ENCODE data around the gene VASH1.

Gene VASH1

DNA sequence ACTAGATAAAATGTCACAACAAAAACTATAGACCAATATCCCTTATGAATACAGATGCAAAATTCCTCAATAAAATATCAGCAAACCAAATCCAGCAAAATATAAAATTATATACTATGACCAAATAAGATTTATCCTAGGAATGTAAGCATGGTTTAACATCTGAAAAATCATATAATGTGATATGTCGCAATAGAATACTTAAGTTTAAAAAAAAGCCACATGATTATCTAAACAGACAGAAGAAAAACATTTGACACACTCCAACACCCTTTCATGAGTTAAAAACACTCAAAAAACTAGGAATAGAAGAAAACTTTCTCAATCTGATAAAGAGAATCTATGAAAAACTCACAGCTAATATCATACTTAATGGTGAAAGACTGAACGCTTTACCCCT, 31.2 kb downstream of the VASH1 start:
- TF ChIP-seq TEAD4 (IDR thresholded peaks at IDR 0.05), result no peak
- no peak for TF ChIP-seq ZBTB7A (IDR thresholded peaks at IDR 0.05; ENCODE audit: low read depth)
- TF ChIP-seq CEBPB (IDR thresholded peaks at IDR 0.05), result no peak
- TF ChIP-seq FOXM1 (IDR thresholded peaks at IDR 0.05; ENCODE audit: borderline replicate concordance, low read depth), result no peak
- no peak for TF ChIP-seq EP300 (IDR thresholded peaks at IDR 0.05; ENCODE audit: borderline replicate concordance)
- TF ChIP-seq EGR1 (IDR thresholded peaks at IDR 0.05), result no peak
- TF ChIP-seq, protein P1, sequence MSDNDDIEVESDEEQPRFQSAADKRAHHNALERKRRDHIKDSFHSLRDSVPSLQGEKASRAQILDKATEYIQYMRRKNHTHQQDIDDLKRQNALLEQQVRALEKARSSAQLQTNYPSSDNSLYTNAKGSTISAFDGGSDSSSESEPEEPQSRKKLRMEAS (IDR thresholded peaks at IDR 0.05), result no peak
- no peak for TF ChIP-seq CREB1 (IDR thresholded peaks at IDR 0.05; ENCODE audit: low read depth)
- TF ChIP-seq, protein P2, sequence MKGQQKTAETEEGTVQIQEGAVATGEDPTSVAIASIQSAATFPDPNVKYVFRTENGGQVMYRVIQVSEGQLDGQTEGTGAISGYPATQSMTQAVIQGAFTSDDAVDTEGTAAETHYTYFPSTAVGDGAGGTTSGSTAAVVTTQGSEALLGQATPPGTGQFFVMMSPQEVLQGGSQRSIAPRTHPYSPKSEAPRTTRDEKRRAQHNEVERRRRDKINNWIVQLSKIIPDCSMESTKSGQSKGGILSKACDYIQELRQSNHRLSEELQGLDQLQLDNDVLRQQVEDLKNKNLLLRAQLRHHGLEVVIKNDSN (IDR thresholded peaks at IDR 0.05), result no peak
- no peak for TF ChIP-seq RAD21 (IDR thresholded peaks at IDR 0.05; ENCODE audit: low read depth)
- TF ChIP-seq YY1 (IDR thresholded peaks at IDR 0.05; ENCODE audit: low read depth), result no peak
- TF ChIP-seq, protein P3, sequence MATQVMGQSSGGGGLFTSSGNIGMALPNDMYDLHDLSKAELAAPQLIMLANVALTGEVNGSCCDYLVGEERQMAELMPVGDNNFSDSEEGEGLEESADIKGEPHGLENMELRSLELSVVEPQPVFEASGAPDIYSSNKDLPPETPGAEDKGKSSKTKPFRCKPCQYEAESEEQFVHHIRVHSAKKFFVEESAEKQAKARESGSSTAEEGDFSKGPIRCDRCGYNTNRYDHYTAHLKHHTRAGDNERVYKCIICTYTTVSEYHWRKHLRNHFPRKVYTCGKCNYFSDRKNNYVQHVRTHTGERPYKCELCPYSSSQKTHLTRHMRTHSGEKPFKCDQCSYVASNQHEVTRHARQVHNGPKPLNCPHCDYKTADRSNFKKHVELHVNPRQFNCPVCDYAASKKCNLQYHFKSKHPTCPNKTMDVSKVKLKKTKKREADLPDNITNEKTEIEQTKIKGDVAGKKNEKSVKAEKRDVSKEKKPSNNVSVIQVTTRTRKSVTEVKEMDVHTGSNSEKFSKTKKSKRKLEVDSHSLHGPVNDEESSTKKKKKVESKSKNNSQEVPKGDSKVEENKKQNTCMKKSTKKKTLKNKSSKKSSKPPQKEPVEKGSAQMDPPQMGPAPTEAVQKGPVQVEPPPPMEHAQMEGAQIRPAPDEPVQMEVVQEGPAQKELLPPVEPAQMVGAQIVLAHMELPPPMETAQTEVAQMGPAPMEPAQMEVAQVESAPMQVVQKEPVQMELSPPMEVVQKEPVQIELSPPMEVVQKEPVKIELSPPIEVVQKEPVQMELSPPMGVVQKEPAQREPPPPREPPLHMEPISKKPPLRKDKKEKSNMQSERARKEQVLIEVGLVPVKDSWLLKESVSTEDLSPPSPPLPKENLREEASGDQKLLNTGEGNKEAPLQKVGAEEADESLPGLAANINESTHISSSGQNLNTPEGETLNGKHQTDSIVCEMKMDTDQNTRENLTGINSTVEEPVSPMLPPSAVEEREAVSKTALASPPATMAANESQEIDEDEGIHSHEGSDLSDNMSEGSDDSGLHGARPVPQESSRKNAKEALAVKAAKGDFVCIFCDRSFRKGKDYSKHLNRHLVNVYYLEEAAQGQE (IDR thresholded peaks at IDR 0.05; ENCODE audit: low read depth), result no peak
- no peak for TF ChIP-seq NFIC (IDR thresholded peaks at IDR 0.05)
- TF ChIP-seq TCF12 (IDR thresholded peaks at IDR 0.05; ENCODE audit: low read depth), result no peak

DNA sequence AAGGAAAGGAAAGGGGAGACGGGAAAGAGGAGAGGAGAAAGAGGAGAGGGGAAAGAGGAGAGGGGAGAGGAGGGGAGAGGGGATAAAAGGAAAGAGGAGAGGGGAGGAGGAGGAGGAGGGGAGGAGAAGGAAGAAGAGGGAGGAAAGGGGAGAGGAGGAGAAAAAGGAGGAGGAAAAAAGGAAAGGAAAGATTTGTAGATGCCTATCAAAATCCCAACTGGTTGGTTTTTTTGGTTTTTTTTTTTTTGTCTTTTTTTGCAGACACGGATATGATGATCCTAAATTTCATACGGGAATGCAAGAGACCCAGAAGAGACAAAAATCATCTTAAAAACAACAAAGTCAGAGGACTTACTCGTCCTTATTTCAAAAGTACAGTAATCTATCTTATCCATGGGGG, 32.1 kb downstream of the VASH1 start:
- TF ChIP-seq, protein P1 (IDR thresholded peaks at IDR 0.05), result no peak
- TF ChIP-seq TCF12 (IDR thresholded peaks at IDR 0.05; ENCODE audit: low read depth) (no peak), CREB1 (IDR thresholded peaks at IDR 0.05; ENCODE audit: low read depth) (no peak), TAF1 (IDR thresholded peaks at IDR 0.05; ENCODE audit: low read depth) (no peak), NFIC (IDR thresholded peaks at IDR 0.05) (no peak), EP300 (IDR thresholded peaks at IDR 0.05; ENCODE audit: borderline replicate concordance) (no peak), FOXM1 (IDR thresholded peaks at IDR 0.05; ENCODE audit: borderline replicate concordance, low read depth) (no peak)
- TF ChIP-seq, protein P2 (IDR thresholded peaks at IDR 0.05), result no peak

DNA sequence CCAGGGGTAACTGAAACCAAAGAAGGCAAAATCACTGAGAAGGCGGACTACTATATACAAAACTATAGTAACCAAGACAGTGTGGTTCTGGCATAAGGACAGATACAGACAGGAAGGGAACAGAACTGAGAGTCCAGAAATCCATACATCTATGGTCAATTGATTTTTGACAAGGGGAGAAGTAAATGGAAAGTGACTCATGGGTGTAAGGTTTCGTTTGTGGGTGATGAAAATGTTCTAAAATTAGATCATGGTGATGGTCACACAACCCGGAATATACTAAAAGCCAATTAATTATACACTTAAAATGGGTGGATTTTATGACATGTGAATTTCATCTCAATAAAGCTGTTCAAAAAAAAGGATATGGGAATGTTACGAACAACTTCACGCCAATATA, 32.7 kb downstream of the VASH1 start:
- TF ChIP-seq TEAD4 (IDR thresholded peaks at IDR 0.05) (no peak), ZBTB7A (IDR thresholded peaks at IDR 0.05; ENCODE audit: low read depth) (no peak), YY1 (IDR thresholded peaks at IDR 0.05; ENCODE audit: low read depth) (no peak), NFIC (IDR thresholded peaks at IDR 0.05) (no peak), TAF1 (IDR thresholded peaks at IDR 0.05; ENCODE audit: low read depth) (no peak), EGR1 (IDR thresholded peaks at IDR 0.05) (no peak), CREB1 (IDR thresholded peaks at IDR 0.05; ENCODE audit: low read depth) (no peak), TCF12 (IDR thresholded peaks at IDR 0.05; ENCODE audit: low read depth) (no peak), CEBPB (IDR thresholded peaks at IDR 0.05) (no peak), FOXM1 (IDR thresholded peaks at IDR 0.05; ENCODE audit: borderline replicate concordance, low read depth) (no peak), RAD21 (IDR thresholded peaks at IDR 0.05; ENCODE audit: low read depth) (no peak), EP300 (IDR thresholded peaks at IDR 0.05; ENCODE audit: borderline replicate concordance) (no peak)
- TF ChIP-seq, protein P2 (IDR thresholded peaks at IDR 0.05), result no peak
- TF ChIP-seq, protein P3 (IDR thresholded peaks at IDR 0.05; ENCODE audit: low read depth), result no peak
- TF ChIP-seq, protein P1 (IDR thresholded peaks at IDR 0.05), result no peak

DNA sequence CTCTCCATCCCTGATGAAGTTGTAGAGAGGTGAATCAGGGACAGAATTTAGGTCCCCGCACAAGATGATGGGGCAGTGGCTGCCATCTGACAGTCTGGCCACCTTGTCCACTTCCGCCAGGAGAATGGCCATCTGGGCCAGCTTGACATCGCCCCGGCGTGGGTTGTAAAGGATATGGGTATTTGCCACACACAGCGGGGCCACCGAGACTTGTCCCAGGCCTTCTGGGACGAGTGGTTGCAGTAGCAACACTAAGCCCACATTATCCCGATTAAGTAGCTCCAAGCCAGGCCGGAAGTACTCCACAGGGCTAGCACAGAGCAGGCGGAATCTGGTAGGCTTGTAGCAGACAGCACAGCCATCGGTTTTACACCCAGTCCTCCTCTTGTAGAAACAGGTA, 45.2 kb downstream of the VASH1 start:
- TF ChIP-seq NFIC (IDR thresholded peaks at IDR 0.05) (no peak), EP300 (IDR thresholded peaks at IDR 0.05; ENCODE audit: borderline replicate concordance) (no peak), CREB1 (IDR thresholded peaks at IDR 0.05; ENCODE audit: low read depth) (no peak), EGR1 (IDR thresholded peaks at IDR 0.05) (no peak), TCF12 (IDR thresholded peaks at IDR 0.05; ENCODE audit: low read depth) (no peak), FOXM1 (IDR thresholded peaks at IDR 0.05; ENCODE audit: borderline replicate concordance, low read depth) (no peak), TEAD4 (IDR thresholded peaks at IDR 0.05) (no peak), RAD21 (IDR thresholded peaks at IDR 0.05; ENCODE audit: low read depth) (no peak), CEBPB (IDR thresholded peaks at IDR 0.05) (no peak), TAF1 (IDR thresholded peaks at IDR 0.05; ENCODE audit: low read depth) (no peak), ZBTB7A (IDR thresholded peaks at IDR 0.05; ENCODE audit: low read depth) (no peak), YY1 (IDR thresholded peaks at IDR 0.05; ENCODE audit: low read depth) (no peak)
- TF ChIP-seq, protein P1 (IDR thresholded peaks at IDR 0.05), result no peak
- TF ChIP-seq, protein P2 (IDR thresholded peaks at IDR 0.05), result no peak
- TF ChIP-seq, protein P3 (IDR thresholded peaks at IDR 0.05; ENCODE audit: low read depth), result no peak
